GM12801 (cell line): ENCODE data around the gene BRIP1.

Source experiments
- CTCF ChIP-seq: IDR thresholded peaks from one replicate; pipeline ENCODE4 v1.5.1; 2011; ENCODE audit warnings: control low read depth; ENCODE audit not compliant: insufficient read length; ENCODE audit errors: extremely low read depth

BRIP1 gene

GRCh38 chr17:61642768-61643167 is 220.6 kb downstream of the BRIP1 start:
- no peak for TF ChIP-seq CTCF

- no peak for TF ChIP-seq CTCF
These were observed 221.6 kb downstream of the BRIP1 start for GRCh38 chr17:61641715-61642114.

GRCh38 chr17:61641084-61641483 is 222.2 kb downstream of the BRIP1 start:
- TF ChIP-seq CTCF = no peak

GRCh38 chr17:61639818-61640217 is 223.5 kb downstream of the BRIP1 start:
- no peak for TF ChIP-seq CTCF

- no peak for TF ChIP-seq CTCF
These were observed 225.2 kb downstream of the BRIP1 start for GRCh38 chr17:61638087-61638486.

- no peak for TF ChIP-seq CTCF
These were observed 227.4 kb downstream of the BRIP1 start for GRCh38 chr17:61635913-61636432.

GRCh38 chr17:61634942-61635538 is 228.3 kb downstream of the BRIP1 start:
- TF ChIP-seq CTCF = no peak
